DOHH2 (cell line): ENCODE measurements around the gene PAK2.
"Not testable (repeated sequence)": the region's sequence is repeated elsewhere in the genome, so short reads cannot be mapped to it uniquely, and the experiment has no call there.

ENCODE experiments used
- H3F3A ChIP-seq: fragments of 200-600 bp; sonication (generic), shearing (Covaris generic); 2 replicates; pipeline ENCODE4 v1.6.0; 2016; ENCODE audit warnings: antibody characterized with exemption, mild to moderate bottlenecking; ENCODE audit not compliant: control insufficient read depth, insufficient read depth
- H3K27ac ChIP-seq: fragments of 200-600 bp; sonication (generic); 2 replicates; pipeline ENCODE4 v1.5.1; 2014; ENCODE audit warnings: low read depth, mild to moderate bottlenecking, low read length, moderate library complexity
- H3K27me3 ChIP-seq: fragments of 200-600 bp; sonication (generic); 2 replicates; pipeline ENCODE4 v1.6.1; 2014; ENCODE audit warnings: mild to moderate bottlenecking, low read length, mixed read lengths; ENCODE audit not compliant: control insufficient read depth
- H3K36me3 ChIP-seq: fragments of 200-600 bp; sonication (generic); 2 replicates; pipeline ENCODE4 v1.6.1; 2014; ENCODE audit warnings: mild to moderate bottlenecking, low read length, moderate library complexity, mixed read lengths; ENCODE audit not compliant: control insufficient read depth
- H3K4me1 ChIP-seq: fragments of 200-600 bp; sonication (generic); 2 replicates; pipeline ENCODE4 v1.6.1; 2014; ENCODE audit warnings: mild to moderate bottlenecking, low read length, mixed read lengths; ENCODE audit not compliant: control insufficient read depth
- H3K4me2 ChIP-seq: fragments of 200-600 bp; sonication (generic); 2 replicates; pipeline ENCODE4 v1.6.0; 2014; ENCODE audit warnings: mild to moderate bottlenecking, low read length, moderate library complexity
- H3K4me3 ChIP-seq: fragments of 200-600 bp; sonication (generic); 2 replicates; pipeline ENCODE4 v1.5.1; 2014; ENCODE audit warnings: mild to moderate bottlenecking, low read length, mixed read lengths
- H3K79me2 ChIP-seq: fragments of 200-600 bp; sonication (generic); 2 replicates; pipeline ENCODE4 v1.6.1; 2014; ENCODE audit warnings: mild to moderate bottlenecking, low read length, mixed read lengths; ENCODE audit not compliant: control insufficient read depth
- H3K9me2 ChIP-seq: fragments of 200-600 bp; sonication (generic); replicated peaks from 2 replicates; pipeline ENCODE4 v1.6.1; 2014; ENCODE audit warnings: mild to moderate bottlenecking, low read length, mixed read lengths; ENCODE audit not compliant: control insufficient read depth
- H3K9me3 ChIP-seq: fragments of 200-600 bp; sonication (generic); 2 replicates; pipeline ENCODE4 v1.6.1; 2014; ENCODE audit warnings: antibody characterized with exemption, low read length, mixed read lengths; ENCODE audit not compliant: control insufficient read depth, insufficient read depth
- H4K20me1 ChIP-seq: fragments of 200-600 bp; sonication (generic); 2 replicates; pipeline ENCODE4 v1.6.0; 2014; ENCODE audit warnings: low read depth, mild to moderate bottlenecking, antibody characterized with exemption, low read length, moderate library complexity; ENCODE audit not compliant: control insufficient read depth, insufficient read depth
- CTCF ChIP-seq: fragments of 200-600 bp; sonication (generic); IDR thresholded peaks from one replicate; pipeline ENCODE4 v1.5.1; 2014; ENCODE audit warnings: antibody characterized with exemption, mild to moderate bottlenecking, low read depth, low read length; ENCODE audit not compliant: poor library complexity, severe bottlenecking
- EZH2phosphoT487 ChIP-seq: fragments of 200-600 bp; sonication (generic); IDR thresholded peaks from 2 replicates; pipeline ENCODE4 v1.6.1; 2017; ENCODE audit warnings: borderline replicate concordance, mild to moderate bottlenecking, antibody characterized with exemption, low read length, moderate library complexity, mixed read lengths

Gene PAK2

GRCh38 chr3:196868297-196868661, 128.6 kb downstream of the PAK2 start:
- Histone ChIP-seq H3K79me2 (peaks cover 55% of the 10 kb centered on the region), H3K9me2 (no peaks in the 10 kb centered on the region), H3K27ac (peak overlapping the region; percentile 35), H3K4me1 (peaks cover 20% of the 10 kb centered on the region), H3K4me2 (peak overlapping the region; percentile 89), H4K20me1 (peaks cover 17% of the 10 kb centered on the region), H3K9me3 (no peaks in the 10 kb centered on the region), H3K36me3 (peaks cover 13% of the 10 kb centered on the region), H3K4me3 (peak overlapping the region; percentile 98), H3K27me3 (no peaks in the 10 kb centered on the region), H3F3A (no peaks in the 10 kb centered on the region)
- TF ChIP-seq CTCF (no peak), EZH2phosphoT487 (no peak)

- no peak overlapping the region for H3K4me3 ChIP-seq
- peaks cover 15% of the 10 kb centered on the region for H3K4me1 ChIP-seq
- H4K20me1 ChIP-seq = peaks cover 17% of the 10 kb centered on the region
- no peak overlapping the region for H3K4me2 ChIP-seq
- no peaks in the 10 kb centered on the region for H3K9me2 ChIP-seq
- H3K79me2 ChIP-seq = peaks cover 96% of the 10 kb centered on the region
- H3K36me3 ChIP-seq = peaks cover 13% of the 10 kb centered on the region
- TF ChIP-seq CTCF = no peak
- no peak for TF ChIP-seq EZH2phosphoT487
- no peak overlapping the region for H3K27ac ChIP-seq
- H3K9me3 ChIP-seq = no peaks in the 10 kb centered on the region
- H3F3A ChIP-seq = no peaks in the 10 kb centered on the region
- H3K27me3 ChIP-seq = no peaks in the 10 kb centered on the region
Measured at GRCh38 chr3:196872316-196872715, 132.7 kb downstream of the PAK2 start.

- Histone ChIP-seq H3K79me2 (peaks cover 100% of the 10 kb centered on the region), H3K36me3 (peaks cover 13% of the 10 kb centered on the region), H4K20me1 (peaks cover 11% of the 10 kb centered on the region)
- not testable (repeated sequence) for H3K4me2 ChIP-seq, H3K27ac ChIP-seq, H3K9me2 ChIP-seq, H3K4me1 ChIP-seq, H3K27me3 ChIP-seq, H3K4me3 ChIP-seq, H3K9me3 ChIP-seq, H3F3A ChIP-seq
Measured at GRCh38 chr3:196874511-196875094, 134.9 kb downstream of the PAK2 start.

GRCh38 chr3:196875258-196875657, 135.6 kb downstream of the PAK2 start:
- peaks cover 9% of the 10 kb centered on the region for H3K36me3 ChIP-seq
- H3K79me2 ChIP-seq = peaks cover 100% of the 10 kb centered on the region
- no peaks in the 10 kb centered on the region for H3K27me3 ChIP-seq
- no peaks in the 10 kb centered on the region for H3F3A ChIP-seq
- H3K4me3 ChIP-seq = no peak overlapping the region
- no peaks in the 10 kb centered on the region for H3K9me3 ChIP-seq
- TF ChIP-seq CTCF (no peak), EZH2phosphoT487 (no peak)
- no peak overlapping the region for H3K4me2 ChIP-seq
- 0 out of 2 replicates have a peak, but pooled peaks cover 4% of the 10 kb centered on the region for H4K20me1 ChIP-seq
- H3K4me1 ChIP-seq = no peaks in the 10 kb centered on the region
- no peak overlapping the region for H3K27ac ChIP-seq
- H3K9me2 ChIP-seq = no peaks in the 10 kb centered on the region
